ENCODE results near the gene C6orf62.
"Not testable (repeated sequence)": the region's sequence is repeated elsewhere in the genome, so short reads cannot be mapped to it uniquely, and the experiment has no call there.

C6orf62 gene

DNA sequence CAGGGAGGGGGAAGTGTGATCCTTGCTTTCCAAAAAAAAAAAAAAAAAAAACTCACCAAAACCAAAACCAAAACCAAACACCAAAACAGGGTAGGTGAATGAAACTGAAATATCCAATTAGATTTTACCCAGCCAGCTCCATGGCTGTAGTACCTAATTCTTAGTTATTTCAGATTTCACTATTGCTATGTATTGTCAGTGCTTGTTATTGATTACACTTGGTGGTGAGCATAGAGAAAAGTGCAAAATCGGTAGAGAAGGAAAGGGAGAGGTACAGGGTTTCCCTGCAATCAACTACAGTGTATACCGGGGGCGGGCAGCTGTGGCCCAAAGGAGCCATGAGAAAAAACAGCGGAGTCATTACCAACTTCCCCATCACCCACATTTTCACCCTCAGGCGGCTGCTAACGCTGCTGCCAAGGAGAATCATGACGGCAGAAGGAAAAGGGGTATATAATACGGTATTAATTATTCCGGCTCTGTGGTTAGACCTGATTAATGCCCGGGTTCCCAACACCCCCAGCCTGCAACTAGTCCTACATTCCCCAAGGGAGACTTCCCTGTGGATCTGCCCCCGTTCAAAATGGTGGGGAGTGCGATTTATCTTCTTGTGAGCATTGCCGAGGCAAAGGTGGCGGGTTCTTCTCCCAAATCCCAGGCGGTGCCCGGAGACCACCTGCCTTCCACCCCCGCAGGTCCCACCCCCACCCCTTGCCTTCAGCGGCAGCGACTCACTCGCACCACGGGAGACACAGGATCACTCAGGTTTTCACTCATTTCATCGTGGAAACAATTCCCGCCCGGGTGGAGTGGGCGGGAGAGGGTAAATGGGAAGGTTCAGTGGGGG lies at the start of gene C6orf62:
C6orf62 (minus strand) TSS at position 30 of the 847 bp plus-strand sequence. CDS start 486 bp downstream, outside the sequence.
- DNase-seq (ENCODE audit: low read depth), result no peak

DNA sequence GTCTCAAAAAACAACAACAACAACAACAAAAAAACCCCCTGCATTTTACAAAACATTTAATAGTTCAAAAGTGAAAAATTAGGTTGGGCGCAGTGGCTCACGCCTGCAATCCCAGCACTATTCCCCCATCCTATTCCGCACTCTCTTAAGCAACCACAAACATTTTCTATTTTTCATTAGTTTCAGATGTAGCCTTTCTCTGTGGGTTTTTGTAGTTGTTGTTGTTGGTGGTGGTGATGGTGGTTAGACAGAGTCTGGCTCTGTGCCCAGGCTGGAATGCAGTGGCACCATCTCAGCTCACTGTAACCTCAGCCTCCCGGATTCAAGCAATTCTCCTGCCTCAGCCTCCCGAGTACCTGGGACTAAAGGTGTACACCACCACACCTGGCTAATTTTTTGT lies 49.4 kb upstream of the C6orf62 start:
- no peak for DNase-seq (ENCODE audit: low read depth)

- no peak for DNase-seq (ENCODE audit: low read depth)
Measured at GRCh38 chr6:24766680-24767462, 47.9 kb upstream of the C6orf62 start.

DNA sequence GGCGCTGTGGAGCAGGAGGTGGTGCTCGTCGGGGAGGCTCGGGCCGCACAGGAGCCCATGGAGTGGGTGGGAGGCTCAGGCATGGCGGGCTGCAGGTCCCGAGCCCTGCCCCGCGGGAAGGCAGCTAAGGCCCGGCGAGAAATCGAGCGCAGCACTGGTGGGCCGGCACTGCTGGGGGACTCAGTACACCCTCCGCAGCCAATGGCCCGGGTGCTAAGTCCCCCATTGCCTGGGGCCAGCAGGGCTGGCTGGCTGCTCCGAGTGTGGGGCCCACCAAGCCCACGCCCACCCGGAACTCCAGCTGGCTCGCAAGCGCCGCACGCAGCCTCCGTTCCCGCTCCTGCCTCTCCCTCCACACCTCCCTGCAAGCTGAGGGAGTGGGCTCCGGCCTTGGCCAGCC lies 47.0 kb upstream of the C6orf62 start:
- not testable (repeated sequence) for DNase-seq (ENCODE audit: low read depth)

DNA sequence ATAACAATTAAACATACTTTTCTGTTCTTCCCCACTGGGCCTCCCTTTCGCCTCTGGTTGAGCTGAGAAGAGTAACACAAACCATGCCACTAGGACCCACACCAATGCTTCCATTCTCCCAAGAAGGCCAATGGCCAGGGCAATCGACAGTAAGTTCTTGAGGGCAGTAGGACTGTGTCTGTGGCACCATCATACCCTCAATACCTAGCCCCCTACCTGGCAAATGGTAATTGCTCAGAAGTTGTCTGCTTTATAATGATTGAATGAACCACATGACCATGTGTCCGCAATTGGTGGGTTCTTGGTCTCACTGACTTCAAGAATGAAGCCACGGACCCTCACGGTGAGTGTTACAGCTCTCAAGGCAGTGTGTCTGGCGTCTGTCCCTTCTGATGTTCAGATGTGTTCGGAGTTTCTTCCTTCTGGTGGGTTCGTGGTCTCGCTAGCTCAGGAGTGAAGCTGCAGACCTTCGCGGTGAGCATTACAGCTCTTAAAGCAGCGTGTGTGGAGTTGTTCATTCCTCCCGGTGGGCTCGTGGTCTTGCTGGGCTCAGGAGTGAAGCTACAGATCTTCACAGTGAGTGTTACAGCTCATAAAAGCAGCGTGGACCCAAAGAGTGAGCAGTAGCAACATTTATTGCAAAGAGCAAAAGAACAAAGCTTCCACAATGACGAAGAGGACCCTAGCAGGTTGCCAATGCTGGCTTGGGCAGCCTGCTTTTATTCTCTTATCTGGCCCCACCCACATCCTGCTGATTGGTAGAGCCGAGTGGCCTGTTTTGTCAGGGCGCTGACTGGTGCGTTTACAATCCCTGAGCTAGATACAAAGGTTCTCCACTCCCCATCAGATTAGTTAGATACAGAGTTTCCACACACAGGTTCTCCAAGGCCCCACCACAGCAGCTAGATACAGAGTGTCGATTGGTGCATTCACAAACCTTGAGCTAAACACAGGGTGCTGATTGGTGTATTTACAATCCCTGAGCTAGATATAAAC lies 46.2 kb upstream of the C6orf62 start:
- not testable (repeated sequence) for DNase-seq (ENCODE audit: low read depth)

GRCh38 chr6:24763578-24763977 lies 44.6 kb upstream of the C6orf62 start:
- no peak for DNase-seq (ENCODE audit: low read depth)

DNA sequence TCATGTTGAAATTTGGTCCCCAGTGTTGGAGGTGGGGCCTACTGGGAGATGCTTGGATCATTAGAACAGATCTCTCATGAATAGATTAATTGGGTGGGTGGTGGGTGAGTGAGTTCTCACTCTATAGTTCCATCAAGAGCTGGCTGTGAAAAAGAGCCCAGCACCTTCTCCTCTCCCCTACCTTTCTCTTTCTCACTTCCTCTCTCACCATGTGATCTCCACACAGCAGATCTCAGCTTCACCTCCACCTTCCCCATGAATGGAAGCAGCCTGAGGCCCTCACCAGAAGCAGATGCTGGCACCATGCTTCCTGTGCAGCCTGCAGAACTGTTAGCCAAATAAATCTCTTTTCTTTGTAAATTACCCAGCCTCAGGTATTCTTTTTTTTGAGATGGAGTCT lies 42.9 kb upstream of the C6orf62 start:
- no peak for DNase-seq (ENCODE audit: low read depth)

- no peak for DNase-seq (ENCODE audit: low read depth)
Measured at GRCh38 chr6:24761193-24761835, 42.4 kb upstream of the C6orf62 start.

DNA sequence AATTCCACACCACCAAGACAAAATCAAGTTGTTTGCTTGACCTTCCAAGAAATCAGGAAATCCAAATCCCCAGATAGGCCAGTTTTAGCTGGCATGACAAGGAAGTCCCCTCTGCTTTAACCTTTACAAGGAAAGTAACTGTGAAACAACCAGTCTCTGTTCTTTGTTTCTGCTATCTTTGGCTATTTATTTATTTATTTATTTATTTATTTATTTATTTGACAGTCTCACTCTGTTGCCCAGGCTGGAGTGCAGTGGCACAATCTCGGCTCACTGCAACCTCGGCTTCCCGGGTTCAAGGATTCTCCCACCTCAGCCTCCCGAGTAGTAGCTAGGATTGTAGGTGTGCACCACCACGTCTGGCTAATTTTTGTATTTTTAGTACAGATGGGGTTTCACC lies 41.3 kb upstream of the C6orf62 start:
- DNase-seq (ENCODE audit: low read depth), result no peak

DNA sequence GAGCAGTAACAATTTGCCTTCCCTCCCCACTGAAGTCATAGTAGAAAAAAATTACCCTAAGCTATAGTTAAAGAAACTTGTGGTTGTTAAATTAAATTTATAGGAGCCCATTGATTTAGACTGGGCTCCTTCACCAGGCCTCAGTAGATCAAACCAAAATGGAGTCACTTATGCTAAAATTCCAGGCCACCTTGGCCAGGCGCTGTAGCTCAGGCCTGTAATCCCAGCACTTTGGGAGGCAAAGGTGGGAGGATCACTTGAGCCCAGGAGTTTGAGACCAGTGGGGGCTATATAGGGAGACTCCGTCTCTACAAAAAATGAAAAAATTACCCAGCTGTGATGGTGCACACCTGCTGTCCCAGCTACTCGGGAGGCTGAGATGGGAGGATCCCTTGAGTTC lies 40.8 kb upstream of the C6orf62 start:
- DNase-seq (ENCODE audit: low read depth), result no peak

DNA sequence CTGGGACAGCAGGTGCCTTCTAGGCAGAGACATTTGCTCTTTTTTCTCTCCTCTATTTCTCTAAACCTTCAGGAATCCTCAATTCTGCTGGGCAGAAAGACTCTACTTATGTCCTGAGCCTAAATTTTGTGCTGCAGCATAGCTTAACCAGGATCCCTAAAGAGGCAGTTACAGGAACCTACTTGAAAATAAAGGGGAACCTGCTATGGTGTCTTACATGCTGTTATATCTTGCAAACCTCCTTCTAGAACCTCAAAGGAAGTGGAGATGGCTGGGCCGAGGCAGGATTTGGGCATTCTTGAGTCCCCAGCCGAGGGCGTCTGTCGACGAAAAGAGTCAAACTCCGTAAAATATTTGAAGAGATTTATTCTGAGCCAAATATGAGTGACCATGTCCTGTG lies 38.7 kb upstream of the C6orf62 start:
- DNase-seq (ENCODE audit: low read depth), result no peak

- DNase-seq (ENCODE audit: low read depth), result no peak
Measured at GRCh38 chr6:24755279-24755678, 36.3 kb upstream of the C6orf62 start.

DNA sequence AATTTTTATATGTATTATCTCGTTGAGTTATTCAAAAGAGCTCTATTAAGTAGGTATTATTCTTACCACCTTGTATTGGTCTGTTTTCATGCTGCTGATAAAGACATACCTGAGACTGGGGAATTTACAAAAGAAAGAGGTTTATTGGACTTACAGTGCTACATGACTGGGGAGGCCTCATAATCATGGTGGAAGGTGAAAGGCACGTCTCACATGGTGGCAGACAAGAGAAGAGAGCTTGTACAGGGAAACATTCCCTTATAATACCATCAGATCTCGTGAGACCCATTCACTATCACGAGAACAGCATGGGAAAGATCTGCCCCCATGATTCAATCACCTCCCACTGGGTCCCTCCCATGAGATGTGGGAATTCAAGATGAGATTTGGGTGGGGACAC lies 35.4 kb upstream of the C6orf62 start:
- not testable (repeated sequence) for DNase-seq (ENCODE audit: low read depth)

- DNase-seq (ENCODE audit: low read depth), result no peak
Measured at GRCh38 chr6:24753545-24753944, 34.6 kb upstream of the C6orf62 start.

- no peak for DNase-seq (ENCODE audit: low read depth)
Measured at GRCh38 chr6:24752917-24753492, 34.1 kb upstream of the C6orf62 start.

DNA sequence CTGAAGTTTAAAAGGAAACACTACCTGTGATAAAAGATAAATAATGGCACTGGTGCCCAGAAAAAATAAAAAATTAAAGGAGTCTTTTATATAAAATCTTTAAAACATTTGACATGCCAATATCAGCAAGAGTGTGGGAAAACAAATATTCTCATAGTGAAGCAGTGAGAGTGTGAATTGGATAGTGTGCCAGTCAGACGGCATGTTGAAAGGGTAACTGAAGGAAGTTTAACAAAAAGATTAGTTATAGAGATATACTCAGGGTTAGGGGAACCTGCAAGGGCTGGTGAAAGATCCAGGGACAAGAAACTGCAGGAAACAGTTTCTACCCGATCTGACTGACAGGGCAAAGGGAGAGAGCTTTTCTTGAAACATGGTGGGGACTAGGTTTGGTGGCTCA lies 33.5 kb upstream of the C6orf62 start:
- no peak for DNase-seq (ENCODE audit: low read depth)

GRCh38 chr6:24750878-24751277 lies 31.9 kb upstream of the C6orf62 start:
- DNase-seq (ENCODE audit: low read depth), result not testable (repeated sequence)

DNA sequence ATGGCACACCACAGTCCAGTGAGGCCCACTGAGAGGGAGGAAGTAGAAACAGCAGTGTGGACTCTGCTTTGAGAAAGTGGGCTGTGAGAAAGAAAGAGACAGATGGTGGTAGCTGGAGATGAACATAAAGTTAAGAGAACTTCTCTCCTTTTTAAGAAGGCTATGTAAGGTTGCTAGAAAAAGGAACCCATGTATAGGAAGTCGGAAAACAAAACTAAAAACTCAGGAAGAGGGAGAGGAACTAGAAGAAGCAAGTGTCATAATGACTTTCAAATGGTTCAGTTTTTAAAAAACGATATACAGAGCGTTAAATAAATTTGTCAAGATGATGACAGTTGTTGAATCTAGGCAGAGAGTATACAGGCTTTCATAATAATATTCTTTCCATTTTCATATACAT lies 30.3 kb upstream of the C6orf62 start:
- DNase-seq (ENCODE audit: low read depth), result no peak

- no peak for DNase-seq (ENCODE audit: low read depth)
Measured at GRCh38 chr6:24744911-24745310, 26.0 kb upstream of the C6orf62 start.

GRCh38 chr6:24743944-24744335 lies 25.0 kb upstream of the C6orf62 start:
- DNase-seq (ENCODE audit: low read depth), result no peak
